K562 (cell line): ENCODE data around the gene TMEM108. TPM values are rescaled to one million over a fixed set of nuclear protein-coding genes. Genes with fewer than 3 reads are reported as not detected.

ENCODE experiments used
- ATAC-seq: fragments of 200-7000 bp; cut with Tn5 transposase; 3 replicates; pipeline ENCODE4 v1.9.1; 2020; ENCODE audit warnings: moderate library complexity
- BruUV-seq: library from RNA; stranded (reverse); fragments of 400-500 nt; replicated peaks from 2 replicates; lab custom pipeline; 2021; lab: Mats Ljungman, UMichigan
- CTCF ChIA-PET: fragments of 300-600 bp; formaldehyde crosslinking; extraction: SDS; loops from one replicate; lab custom pipeline; 2021; ENCODE audit warnings: low intra/inter-chr PET ratio; lab: Yijun Ruan, JAX
- POLR2A ChIA-PET: fragments of 300-600, 350-650 bp; sonication (Branson Sonifier 250); formaldehyde crosslinking; extraction: SDS; loops from one replicate; lab custom pipeline; 2021; ENCODE audit warnings: antibody characterized with exemption, inconsistent platforms; lab: Yijun Ruan, JAX
- DNase-seq, 4 experiments: peaks; one replicate each; pipeline versions ENCODE4 v3.0.0 to v3.0.0-alpha.2; 2011 to 2018; ENCODE audit warnings: low spot score in 3 of 4, mixed read lengths in 3 of 4; ENCODE audit errors: extremely low read depth in 1 of 4
- FAIRE-seq: peaks from 2 replicates; lab custom pipeline; 2011; peaks lifted over from hg19 to GRCh38; lab: Jason Lieb, UNC
- H2AFZ ChIP-seq: 2 replicates; pipeline ENCODE4 v1.6.0; 2011; ENCODE audit warnings: low read depth, low read length, control low read depth, inconsistent platforms
- H3K27ac ChIP-seq: fragments of 200-600 bp; 3 replicates; pipeline ENCODE4 v1.8.0; 2011; ENCODE audit warnings: low read depth, mild to moderate bottlenecking, control low read depth, inconsistent platforms, low read length, moderate library complexity, mixed read lengths; ENCODE audit errors: extremely low read depth
- H3K27me3 ChIP-seq, 2 experiments: fragments of 300-600 bp in 1 of 2; 2 replicates in 1 of 2; 3 replicates in 1 of 2; pipeline versions ENCODE4 v1.6.0 to v1.8.0; 2011; ENCODE audit warnings: inconsistent platforms in 2 of 2, low read length in 2 of 2, mild to moderate bottlenecking in 1 of 2, mixed read lengths in 1 of 2, moderate library complexity in 1 of 2; ENCODE audit not compliant: control insufficient read depth in 2 of 2, insufficient read depth in 2 of 2
- H3K36me3 ChIP-seq: fragments of 300-600 bp; 3 replicates; pipeline ENCODE4 v1.8.0; 2011; ENCODE audit warnings: mild to moderate bottlenecking, low read length, inconsistent platforms; ENCODE audit not compliant: control insufficient read depth, insufficient read depth
- H3K4me1 ChIP-seq, 2 experiments: fragments of 200-600 bp in 1 of 2; replicated peaks in 1 of 2; 2 replicates in 1 of 2; 3 replicates in 1 of 2; pipeline versions ENCODE4 v1.5.1 to v1.8.0; 2011; ENCODE audit warnings: inconsistent platforms in 2 of 2, low read length in 2 of 2, mild to moderate bottlenecking in 1 of 2, mixed read lengths in 1 of 2, moderate library complexity in 1 of 2; ENCODE audit not compliant: control insufficient read depth in 2 of 2, insufficient read depth in 2 of 2
- H3K4me2 ChIP-seq: 2 replicates; pipeline ENCODE4 v1.6.1; 2011; ENCODE audit warnings: low read length, control low read depth, inconsistent platforms, mixed read lengths; ENCODE audit not compliant: insufficient read depth
- H3K4me3 ChIP-seq: fragments of 200-600 bp; sonication (generic), shearing (Covaris generic); 2 replicates; pipeline ENCODE4 v1.5.1; 2016; ENCODE audit warnings: control low read depth, inconsistent platforms
- H3K79me2 ChIP-seq: fragments of 200-600 bp; 3 replicates; pipeline ENCODE4 v1.8.0; 2011; ENCODE audit warnings: low read length, inconsistent platforms; ENCODE audit not compliant: control insufficient read depth, insufficient read depth
- H3K9ac ChIP-seq, 2 experiments: 2 replicates each; pipeline versions ENCODE4 v1.6.0 to v1.6.1; 2011; ENCODE audit warnings: low read depth in 2 of 2, low read length in 2 of 2, control low read depth in 1 of 2, inconsistent platforms in 1 of 2, mild to moderate bottlenecking in 1 of 2, mixed read lengths in 1 of 2; ENCODE audit not compliant: insufficient read depth in 1 of 2
- H3K9me1 ChIP-seq: one replicate; pipeline ENCODE4 v1.6.0; 2011; ENCODE audit warnings: inconsistent platforms, mild to moderate bottlenecking, low read length, moderate library complexity; ENCODE audit not compliant: control insufficient read depth, insufficient read depth
- H3K9me3 ChIP-seq: replicated peaks from 2 replicates; pipeline ENCODE4 v1.5.1; 2011; ENCODE audit warnings: low read depth, low read length, inconsistent platforms; ENCODE audit not compliant: control insufficient read depth, insufficient read depth
- H4K20me1 ChIP-seq: replicated peaks from 2 replicates; pipeline ENCODE4 v1.6.1; 2011; ENCODE audit warnings: low read length, inconsistent platforms, mixed read lengths; ENCODE audit not compliant: control insufficient read depth, insufficient read depth
- ATF1 ChIP-seq, 2 experiments: fragments of 450-650 bp in 1 of 2; IDR thresholded peaks; 2 replicates each; pipeline ENCODE4 v1.6.1; 2016; ENCODE audit warnings: missing compliant biosample characterization in 1 of 2, missing genetic modification characterization in 1 of 2
- CBX1 ChIP-seq: sonication (generic); IDR thresholded peaks from 2 replicates; pipeline ENCODE4 v1.6.1; 2016; ENCODE audit warnings: antibody characterized with exemption, low read depth, mild to moderate bottlenecking
- ETS2 ChIP-seq: IDR thresholded peaks from 2 replicates; pipeline ENCODE4 v1.6.1; 2016; ENCODE audit warnings: borderline replicate concordance, missing genetic modification characterization, mild to moderate bottlenecking, moderate library complexity, missing compliant biosample characterization; ENCODE audit not compliant: poor library complexity, severe bottlenecking
- FOXJ2 ChIP-seq: fragments of 200-800 bp; sonication (Bioruptor generic); IDR thresholded peaks from 2 replicates; pipeline ENCODE4 v1.6.1; 2016; ENCODE audit warnings: missing genetic modification characterization, missing compliant biosample characterization
- FOXP1 ChIP-seq: sonication (generic); formaldehyde crosslinking; IDR thresholded peaks from 2 replicates; pipeline ENCODE4 v1.8.0; 2022; ENCODE audit warnings: mild to moderate bottlenecking, missing genetic modification reagents
- GABPB2 ChIP-seq: fragments of 250-450 bp; sonication (Bioruptor Pico); conservative IDR thresholded peaks from 2 replicates; pipeline ENCODE4 v1.5.1; 2021; ENCODE audit warnings: mild to moderate bottlenecking
- MBD1 ChIP-seq: fragments of 250-450 bp; sonication (Bioruptor Pico); IDR thresholded peaks from 2 replicates; pipeline ENCODE4 v1.8.0; 2022; ENCODE audit warnings: inconsistent platforms
- MEF2D ChIP-seq: conservative IDR thresholded peaks from 2 replicates; pipeline ENCODE4 v1.6.1; 2016; ENCODE audit warnings: low read depth, missing genetic modification characterization, missing compliant biosample characterization
- PREB ChIP-seq: sonication (generic); formaldehyde crosslinking; IDR thresholded peaks from 2 replicates; pipeline ENCODE4 v1.8.1; 2023; ENCODE audit warnings: mild to moderate bottlenecking, missing genetic modification reagents
- RBM25 ChIP-seq: fragments of 200-400 bp; formaldehyde crosslinking; IDR thresholded peaks from 2 replicates; pipeline ENCODE4 v1.6.1; 2018; ENCODE audit warnings: low read length, low read depth, moderate library complexity; ENCODE audit not compliant: severe bottlenecking
- RFX5 ChIP-seq: IDR thresholded peaks from 2 replicates; pipeline ENCODE4 v1.6.1; 2011; ENCODE audit warnings: low read depth, mild to moderate bottlenecking, improper control_type of control experiment, low read length
- SAFB ChIP-seq: fragments of 200-400 bp; formaldehyde crosslinking; IDR thresholded peaks from 2 replicates; pipeline ENCODE4 v1.6.1; 2017; ENCODE audit warnings: low read depth, low read length, borderline replicate concordance
- ZNF134 ChIP-seq: fragments of 250-450 bp; sonication (Bioruptor Pico); conservative IDR thresholded peaks from 2 replicates; pipeline ENCODE4 v1.4.0; 2020
- ZNF175 ChIP-seq: fragments of 200-800 bp; sonication (Bioruptor generic); IDR thresholded peaks from 2 replicates; pipeline ENCODE4 v1.6.1; 2016; ENCODE audit warnings: low read depth, mild to moderate bottlenecking, missing genetic modification characterization, missing compliant biosample characterization
- ZNF57 ChIP-seq: fragments of 450-650 bp; formaldehyde crosslinking; IDR thresholded peaks from 2 replicates; pipeline ENCODE4 v1.4.0; 2020; ENCODE audit warnings: mild to moderate bottlenecking, moderate library complexity
- whole genome bisulfite sequencing: fragments of 100-300 bp; shearing (Covaris generic); methylation state at CpG from one replicate; pipeline ENCODE4 v1.1.6; 2016; ENCODE audit warnings: low coverage, mixed read lengths; ENCODE audit not compliant: insufficient coverage; ENCODE audit errors: missing lambda C conversion rate; 5-methylcytosine and 5-hydroxymethylcytosine counted together
- in situ Hi-C: fragments of 300-500 bp; cut with MboI; formaldehyde crosslinking; loops from 4 replicates; pipeline ENCODE4 v1.15.0; 2018; ENCODE audit warnings: inconsistent platforms, mixed read lengths
- intact Hi-C: fragments of 100-400 bp; cut with micrococcal nuclease; formaldehyde crosslinking; loops from 2 replicates; pipeline ENCODE4 v1.14.2; 2022
- polyA plus RNA-seq, 8 experiments: library from polyadenylated mRNA; depleted of rRNA in 4 of 8; stranded (reverse) in 5 of 8; unstranded in 3 of 8; fragments of >200 nt; fragmentation: Nextera tagmentation in 2 of 8; fragmentation: Illumina TruSeq in 1 of 8; extraction: Ambion mirVana in 2 of 8; extraction: Trizol in 1 of 8; gene quantifications; 2 replicates each; pipeline versions ENCODE4 v1.2.1 to v1.2.3, GENCODE V29; 2011 to 2014; ENCODE audit warnings: inconsistent platforms in 1 of 8, missing spikeins in 1 of 8
- total RNA-seq, 7 experiments: library from RNA; depleted of rRNA in 6 of 7; stranded (reverse); fragments of >200 nt in 6 of 7; fragmentation: Illumina TruSeq in 2 of 7; extraction: Trizol in 2 of 7; gene quantifications; 2 replicates each; pipeline versions ENCODE4 v1.2.1 to v1.2.3, GENCODE V29; 2011 to 2021; ENCODE audit warnings: low replicate concordance in 1 of 7

The TMEM108 gene
- total and polyA plus RNA-seq, 9 of the 15 experiments (the other 6 are each of a cell fraction or from before 2014, with no cell fraction given) = 0.65 to 11.1 (median 3.4) TPM

GRCh38 chr3:133106169-133106568 is 68.0 kb downstream of the TMEM108 start (continued):
- TF ChIP-seq ATF1 (CRISPR knock-in tag; IDR thresholded peaks at IDR 0.05) (no peak), ATF1 (tag; IDR thresholded peaks at IDR 0.05) (no peak), FOXJ2 (tag) (no peak), PREB (CRISPR knock-in tag) (no peak), RBM25 (no peak), ETS2 (tag) (no peak)
- TF ChIP-seq, all 486 proteins: peak for 0

- ChIA-PET POLR2A (no interaction called here), CTCF (no interaction called here)
- DNase-seq (no peak), ATAC-seq (no peak), FAIRE-seq (no peak)
- H3K4me1 ChIP-seq = no peaks in the 10 kb centered on the region
- H2AFZ ChIP-seq = no peak overlapping the region
- no TSS peak for BruUV-seq
- H3K79me2 ChIP-seq = no peaks in the 10 kb centered on the region
- H4K20me1 ChIP-seq = no peaks in the 10 kb centered on the region
- H3K9me1 ChIP-seq = no peaks in the 10 kb centered on the region
- no peak overlapping the region for H3K4me3 ChIP-seq
- no peak overlapping the region for H3K9ac ChIP-seq
- H3K9me3 ChIP-seq = no peaks in the 10 kb centered on the region
- WGBS = 42% methylated on average over 2 of the region's 2 CpGs
- in situ Hi-C loops = no loop called here
- H3K4me2 ChIP-seq = no peak overlapping the region
- no peak overlapping the region for H3K27ac ChIP-seq
- intact Hi-C loops = no loop called here
- H3K36me3 ChIP-seq = no peaks in the 10 kb centered on the region
- no peaks in the 10 kb centered on the region for H3K27me3 ChIP-seq
- TF ChIP-seq CBX1 = no peak
- no peak for TF ChIP-seq FOXP1 (CRISPR knock-in tag)
- no peak for TF ChIP-seq RFX5
- no peak for TF ChIP-seq ZNF57 (CRISPR knock-in tag)
- TF ChIP-seq MEF2D (tag) = no peak
- TF ChIP-seq MBD1 (CRISPR knock-in tag) = no peak
- TF ChIP-seq ZNF134 (CRISPR knock-in tag) = no peak
- TF ChIP-seq SAFB = no peak
- TF ChIP-seq GABPB2 (CRISPR knock-in tag) = no peak
- TF ChIP-seq ZNF175 (CRISPR knock-in tag) = no peak
Observed at GRCh38 chr3:133112666-133113065, 74.5 kb downstream of the TMEM108 start.
